Measurements from ENCODE around the gene PERM1. TPM values are rescaled to one million over a fixed set of nuclear protein-coding genes. Genes with fewer than 3 reads are reported as not detected.

Gene PERM1
- total RNA-seq, 1 donor = 0.43 TPM

GRCh38 chr1:953524-954320 is 28.2 kb downstream of the PERM1 start:
- no peak for DNase-seq (ENCODE audit: low read depth)
- H3K4me3 ChIP-seq (ENCODE audit: low read depth, low read length) = no peak overlapping the region
- TF ChIP-seq, protein P1, sequence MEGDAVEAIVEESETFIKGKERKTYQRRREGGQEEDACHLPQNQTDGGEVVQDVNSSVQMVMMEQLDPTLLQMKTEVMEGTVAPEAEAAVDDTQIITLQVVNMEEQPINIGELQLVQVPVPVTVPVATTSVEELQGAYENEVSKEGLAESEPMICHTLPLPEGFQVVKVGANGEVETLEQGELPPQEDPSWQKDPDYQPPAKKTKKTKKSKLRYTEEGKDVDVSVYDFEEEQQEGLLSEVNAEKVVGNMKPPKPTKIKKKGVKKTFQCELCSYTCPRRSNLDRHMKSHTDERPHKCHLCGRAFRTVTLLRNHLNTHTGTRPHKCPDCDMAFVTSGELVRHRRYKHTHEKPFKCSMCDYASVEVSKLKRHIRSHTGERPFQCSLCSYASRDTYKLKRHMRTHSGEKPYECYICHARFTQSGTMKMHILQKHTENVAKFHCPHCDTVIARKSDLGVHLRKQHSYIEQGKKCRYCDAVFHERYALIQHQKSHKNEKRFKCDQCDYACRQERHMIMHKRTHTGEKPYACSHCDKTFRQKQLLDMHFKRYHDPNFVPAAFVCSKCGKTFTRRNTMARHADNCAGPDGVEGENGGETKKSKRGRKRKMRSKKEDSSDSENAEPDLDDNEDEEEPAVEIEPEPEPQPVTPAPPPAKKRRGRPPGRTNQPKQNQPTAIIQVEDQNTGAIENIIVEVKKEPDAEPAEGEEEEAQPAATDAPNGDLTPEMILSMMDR (IDR thresholded peaks at IDR 0.05; ENCODE audit: insufficient read depth, low read depth, low read length) = no peak

DNA sequence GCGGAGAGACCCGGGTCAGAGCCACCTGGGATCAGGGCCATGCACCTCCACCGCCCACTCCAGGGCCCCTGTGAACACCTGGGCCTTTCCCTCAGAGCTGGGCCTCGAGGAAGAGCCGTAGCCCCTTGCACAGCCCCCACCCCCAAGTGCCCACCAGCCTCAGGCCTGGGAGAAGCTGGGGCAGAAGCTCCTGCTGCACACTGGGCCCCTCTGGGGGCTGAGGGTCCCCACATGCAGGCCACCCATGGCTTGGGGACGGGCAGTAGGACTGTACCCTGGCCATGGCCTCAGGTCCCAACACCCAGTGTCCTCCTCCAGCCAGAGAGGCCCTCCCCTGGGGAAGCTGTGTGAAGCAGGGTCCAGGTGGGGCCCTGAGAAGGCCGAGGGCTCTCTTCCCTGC is 29.3 kb downstream of the PERM1 start:
- no peak overlapping the region for H3K4me3 ChIP-seq (ENCODE audit: low read depth, low read length)
- TF ChIP-seq, protein P1 (IDR thresholded peaks at IDR 0.05; ENCODE audit: insufficient read depth, low read depth, low read length) = no peak
- no peak for DNase-seq (ENCODE audit: low read depth)

- TF ChIP-seq, protein P1 (IDR thresholded peaks at IDR 0.05; ENCODE audit: insufficient read depth, low read depth, low read length) = no peak
- no peak for DNase-seq (ENCODE audit: low read depth)
These were observed 29.7 kb downstream of the PERM1 start for GRCh38 chr1:952201-952600.

GRCh38 chr1:951364-951763 is 30.5 kb downstream of the PERM1 start:
- DNase-seq (ENCODE audit: low read depth) = peak; percentile 41

More at GRCh38 chr1:952201-952600, 29.7 kb downstream of the PERM1 start:
- no peak overlapping the region for H3K4me3 ChIP-seq (ENCODE audit: low read depth, low read length)

GRCh38 chr1:950881-951280 is 31.0 kb downstream of the PERM1 start:
- no peak for DNase-seq (ENCODE audit: low read depth)
- no peak overlapping the region for H3K4me3 ChIP-seq (ENCODE audit: low read depth, low read length)
- TF ChIP-seq, protein P1 (IDR thresholded peaks at IDR 0.05; ENCODE audit: insufficient read depth, low read depth, low read length) = no peak

More at GRCh38 chr1:951364-951763, 30.5 kb downstream of the PERM1 start:
- TF ChIP-seq, protein P1 (IDR thresholded peaks at IDR 0.05; ENCODE audit: insufficient read depth, low read depth, low read length) = peak; percentile 50
- H3K4me3 ChIP-seq (ENCODE audit: low read depth, low read length) = no peak overlapping the region

DNA sequence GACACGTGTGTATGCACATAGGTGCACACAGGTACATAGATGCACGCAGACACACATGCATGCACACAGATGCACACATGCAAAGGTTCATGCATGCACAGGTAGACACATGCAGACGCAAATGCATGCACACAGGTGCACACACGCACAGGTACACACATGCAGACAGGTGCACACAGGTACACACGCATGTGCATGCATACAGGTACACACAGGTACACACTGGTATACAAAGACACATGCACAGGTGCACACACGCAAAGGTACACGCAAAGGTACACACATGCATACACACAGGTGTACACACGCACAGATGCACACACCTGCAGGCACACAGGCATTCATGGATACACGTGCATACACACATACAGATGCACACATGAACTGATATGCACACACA is 31.6 kb downstream of the PERM1 start:
- H3K4me3 ChIP-seq (ENCODE audit: low read depth, low read length) = no peak overlapping the region
- TF ChIP-seq, protein P1 (IDR thresholded peaks at IDR 0.05; ENCODE audit: insufficient read depth, low read depth, low read length) = no peak
- no peak for DNase-seq (ENCODE audit: low read depth)
